Activated T-cell treated with anti-CD3 and anti-CD28 coated beads, Interleukin-2, amount 50 U/mL, for 72 hours (primary cell): ENCODE measurements around the gene SORT1. TPM values are rescaled to one million over a fixed set of nuclear protein-coding genes. Genes with fewer than 3 reads are reported as not detected.

ENCODE experiments used
- ATAC-seq, 2 donors: fragments of 150-1000 bp; cut with Tn5 transposase; replicated peaks in 1 of 2; 2 replicates each; pipeline ENCODE4 v1.10.0; 2021; ENCODE audit warnings: moderate library complexity in 2 of 2, mild to moderate bottlenecking in 1 of 2
- DNase-seq, 2 donors: peaks; one replicate each; pipeline ENCODE4 v3.0.0; 2021 to 2022; ENCODE audit warnings: mixed read lengths in 1 of 2
- H3K27ac Mint-ChIP-seq: one replicate; pipeline ENCODE4 v1.8.0; 2022; ENCODE audit warnings: mild to moderate bottlenecking, moderate library complexity, mixed read lengths
- H3K27me3 Mint-ChIP-seq: one replicate; pipeline ENCODE4 v1.8.0; 2022; ENCODE audit warnings: low read depth, mixed read lengths
- H3K36me3 Mint-ChIP-seq, 2 donors: one replicate each; pipeline ENCODE4 v1.8.0; 2022; ENCODE audit warnings: mixed read lengths in 2 of 2, mild to moderate bottlenecking in 1 of 2; ENCODE audit not compliant: insufficient read depth in 2 of 2
- H3K4me1 Mint-ChIP-seq: one replicate; pipeline ENCODE4 v1.8.0; 2022; ENCODE audit warnings: low read depth, mixed read lengths
- H3K4me3 Mint-ChIP-seq, 2 donors: one replicate each; pipeline ENCODE4 v1.8.0; 2022; ENCODE audit warnings: mild to moderate bottlenecking in 2 of 2, mixed read lengths in 2 of 2, moderate library complexity in 2 of 2
- H3K9me3 Mint-ChIP-seq, 2 donors: one replicate each; pipeline ENCODE4 v1.8.0; 2022; ENCODE audit warnings: mixed read lengths in 2 of 2
- total RNA-seq, 2 donors: library from RNA; stranded (reverse); gene quantifications; one replicate each; pipeline ENCODE4 v1.2.3, GENCODE V29; 2022

The SORT1 gene
- total RNA-seq, 2 donors from 2014 or later = 1.4 to 4.8 TPM

DNA sequence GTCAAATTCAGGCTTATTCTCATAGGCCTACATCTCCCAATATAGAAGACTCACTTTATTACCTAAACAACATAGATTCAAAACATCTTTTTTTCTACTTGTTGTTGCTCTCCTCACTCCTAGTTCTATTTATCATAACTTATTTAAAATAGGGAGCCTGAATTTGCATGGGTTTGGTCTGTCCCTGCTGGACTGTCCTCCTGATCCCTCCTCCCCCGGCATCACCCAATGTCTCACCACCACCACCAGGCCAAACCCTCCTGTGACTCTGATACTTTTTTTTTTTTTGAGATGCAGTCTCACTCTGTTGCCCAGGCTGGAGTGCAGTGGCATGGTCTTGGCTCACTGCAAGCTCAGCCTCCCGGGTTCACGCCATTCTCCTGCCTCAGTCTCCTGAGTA, 59.1 kb downstream of the SORT1 start:
- H3K4me1 Mint-ChIP-seq = no peaks in the 10 kb centered on the region
- no peak overlapping the region for H3K27ac Mint-ChIP-seq
- H3K27me3 Mint-ChIP-seq = no peaks in the 10 kb centered on the region
- ATAC-seq (no peak), DNase-seq (no peak)
- no peaks in the 10 kb centered on the region for H3K36me3 Mint-ChIP-seq
- H3K9me3 Mint-ChIP-seq = no peaks in the 10 kb centered on the region
- H3K4me3 Mint-ChIP-seq = no peak overlapping the region

GRCh38 chr1:109338091-109338490, 59.6 kb downstream of the SORT1 start:
- Mint-ChIP-seq H3K4me3 (no peak overlapping the region), H3K9me3 (no peaks in the 10 kb centered on the region), H3K27me3 (no peaks in the 10 kb centered on the region), H3K36me3 (no peaks in the 10 kb centered on the region), H3K27ac (no peak overlapping the region), H3K4me1 (no peaks in the 10 kb centered on the region)
- no peak for ATAC-seq
- no peak for DNase-seq

DNA sequence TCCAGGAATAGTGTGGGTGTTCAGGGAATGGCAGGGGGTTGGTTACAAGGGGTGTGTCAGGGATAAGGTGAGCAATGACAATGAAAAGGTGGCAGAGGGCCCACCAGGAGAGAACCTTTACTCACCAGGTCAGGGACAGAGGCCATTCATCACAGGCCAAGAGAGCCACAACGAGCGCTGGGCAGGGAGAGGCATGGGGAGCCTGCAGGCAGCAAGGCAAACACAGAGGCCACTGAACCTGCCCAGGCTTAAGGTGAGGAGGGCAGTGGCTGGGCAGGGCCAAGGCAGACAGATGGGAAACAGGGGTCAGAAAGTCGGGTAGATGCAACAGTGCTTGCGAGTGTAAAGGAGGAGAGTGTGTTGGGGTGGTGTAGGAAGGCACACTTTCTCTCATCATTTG, 62.6 kb downstream of the SORT1 start:
- Mint-ChIP-seq H3K27ac (no peak overlapping the region), H3K4me3 (no peak overlapping the region), H3K4me1 (no peaks in the 10 kb centered on the region), H3K9me3 (peaks cover 3 to 7% of the 10 kb centered on the region in 2 donors), H3K36me3 (peaks cover 5 to 13% of the 10 kb centered on the region in 2 donors), H3K27me3 (no peaks in the 10 kb centered on the region)
- no peak for ATAC-seq
- DNase-seq = no peak

GRCh38 chr1:109331113-109331512, 66.6 kb downstream of the SORT1 start:
- peaks cover 7 to 10% of the 10 kb centered on the region in 2 donors for H3K9me3 Mint-ChIP-seq
- DNase-seq = no peak
- H3K4me3 Mint-ChIP-seq = no peak overlapping the region
- no peaks in the 10 kb centered on the region for H3K4me1 Mint-ChIP-seq
- H3K27ac Mint-ChIP-seq = no peak overlapping the region
- ATAC-seq = no peak
- H3K36me3 Mint-ChIP-seq = peaks cover 8 to 18% of the 10 kb centered on the region in 2 donors
- no peaks in the 10 kb centered on the region for H3K27me3 Mint-ChIP-seq

GRCh38 chr1:109327285-109327684, 70.4 kb downstream of the SORT1 start:
- Mint-ChIP-seq H3K9me3 (peaks cover 7 to 10% of the 10 kb centered on the region in 2 donors), H3K4me3 (no peak overlapping the region), H3K27me3 (no peaks in the 10 kb centered on the region), H3K4me1 (no peaks in the 10 kb centered on the region), H3K27ac (no peak overlapping the region), H3K36me3 (peaks cover 8 to 16% of the 10 kb centered on the region in 2 donors)
- ATAC-seq (no peak), DNase-seq (no peak)

GRCh38 chr1:109322974-109323373, 74.7 kb downstream of the SORT1 start:
- H3K36me3 Mint-ChIP-seq = no peaks in the 10 kb centered on the region
- ATAC-seq (no peak), DNase-seq (no peak)
- no peak overlapping the region for H3K4me3 Mint-ChIP-seq
- no peaks in the 10 kb centered on the region for H3K27me3 Mint-ChIP-seq
- no peaks in the 10 kb centered on the region for H3K9me3 Mint-ChIP-seq
- H3K4me1 Mint-ChIP-seq = no peaks in the 10 kb centered on the region
- no peak overlapping the region for H3K27ac Mint-ChIP-seq

GRCh38 chr1:109319114-109319513, 78.6 kb downstream of the SORT1 start:
- DNase-seq (no peak), ATAC-seq (no peak)
- H3K27me3 Mint-ChIP-seq = no peaks in the 10 kb centered on the region
- no peak overlapping the region for H3K4me3 Mint-ChIP-seq
- no peaks in the 10 kb centered on the region for H3K36me3 Mint-ChIP-seq
- no peak overlapping the region for H3K27ac Mint-ChIP-seq
- H3K9me3 Mint-ChIP-seq = no peaks in the 10 kb centered on the region
- no peaks in the 10 kb centered on the region for H3K4me1 Mint-ChIP-seq

- Mint-ChIP-seq H3K4me1 (no peaks in the 10 kb centered on the region), H3K27me3 (no peaks in the 10 kb centered on the region), H3K4me3 (no peak overlapping the region), H3K9me3 (no peaks in the 10 kb centered on the region), H3K27ac (no peak overlapping the region), H3K36me3 (no peaks in the 10 kb centered on the region)
- ATAC-seq (no peak), DNase-seq (no peak)
These were observed 81.2 kb downstream of the SORT1 start for GRCh38 chr1:109316506-109316905.

- H3K27me3 Mint-ChIP-seq = no peaks in the 10 kb centered on the region
- H3K9me3 Mint-ChIP-seq = no peaks in the 10 kb centered on the region
- ATAC-seq = no peak
- no peaks in the 10 kb centered on the region for H3K36me3 Mint-ChIP-seq
- no peak for DNase-seq
- no peaks in the 10 kb centered on the region for H3K4me1 Mint-ChIP-seq
- H3K27ac Mint-ChIP-seq = no peak overlapping the region
- no peak overlapping the region for H3K4me3 Mint-ChIP-seq
These were observed 82.4 kb downstream of the SORT1 start for GRCh38 chr1:109315288-109315687.

DNA sequence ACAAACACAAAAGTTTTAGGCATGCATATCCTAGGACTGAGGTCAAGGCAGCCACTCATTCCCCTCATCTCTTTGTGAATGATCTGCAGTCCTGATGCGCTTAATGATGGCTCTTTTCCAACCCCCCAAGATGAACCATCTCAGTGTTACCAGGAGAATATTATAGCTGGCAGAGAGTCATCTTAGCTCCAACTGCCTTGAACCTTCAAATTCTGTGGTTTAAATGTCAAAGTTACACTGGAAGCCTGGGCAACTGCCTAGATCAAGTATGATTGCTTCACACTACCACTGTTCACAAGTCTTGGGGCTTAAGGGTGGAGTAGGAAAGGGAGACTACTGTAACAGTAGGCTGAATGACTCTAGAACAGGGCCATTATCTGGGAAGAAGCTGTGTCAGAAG, 82.9 kb downstream of the SORT1 start:
- DNase-seq = no peak
- no peak for ATAC-seq
- no peak overlapping the region for H3K4me3 Mint-ChIP-seq
- H3K4me1 Mint-ChIP-seq = no peaks in the 10 kb centered on the region
- no peak overlapping the region for H3K27ac Mint-ChIP-seq
- no peaks in the 10 kb centered on the region for H3K9me3 Mint-ChIP-seq
- no peaks in the 10 kb centered on the region for H3K27me3 Mint-ChIP-seq
- no peaks in the 10 kb centered on the region for H3K36me3 Mint-ChIP-seq

DNA sequence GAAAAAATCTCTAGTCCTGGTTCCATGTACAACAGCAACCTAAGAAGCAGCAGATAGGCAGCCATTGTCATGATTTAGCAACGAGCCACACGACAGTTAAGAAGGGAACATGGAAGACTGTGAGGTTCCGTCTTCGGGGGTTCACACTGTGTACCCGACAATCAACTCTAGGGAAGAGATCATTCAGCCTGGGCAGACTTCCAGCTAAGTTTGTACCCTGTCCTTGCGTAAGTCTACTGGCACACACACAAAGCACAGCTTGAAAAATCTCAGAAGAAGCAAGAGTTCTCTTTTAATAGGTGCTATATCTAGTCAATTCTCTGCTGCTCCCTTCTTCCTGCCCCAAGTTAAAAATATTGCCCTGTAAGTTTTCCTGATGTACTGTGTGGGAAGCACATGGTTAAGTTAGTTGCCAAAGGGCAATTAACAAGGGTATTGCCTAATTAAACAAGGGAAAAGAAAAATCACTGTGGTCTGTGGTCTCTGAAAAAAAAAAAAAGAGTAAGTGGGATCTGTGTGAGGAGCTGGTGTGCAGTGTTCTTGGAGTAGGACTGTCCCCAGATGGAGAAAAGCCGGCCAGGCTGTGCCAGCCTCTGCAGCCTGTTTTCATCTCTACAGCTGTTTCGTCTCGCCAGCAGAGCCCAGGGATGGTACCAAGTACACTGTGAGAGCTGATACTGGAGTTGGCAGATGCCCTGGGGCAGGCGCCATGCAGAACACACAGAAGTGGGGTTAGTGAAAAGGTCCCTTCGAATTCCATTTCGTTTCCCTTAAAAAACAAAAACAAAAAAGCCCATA, 84.5 kb downstream of the SORT1 start:
- Mint-ChIP-seq H3K9me3 (no peaks in the 10 kb centered on the region), H3K4me3 (no peak overlapping the region), H3K27ac (no peak overlapping the region), H3K27me3 (peaks cover 7% of the 10 kb centered on the region), H3K36me3 (no peaks in the 10 kb centered on the region), H3K4me1 (no peaks in the 10 kb centered on the region)
- no peak for DNase-seq
- no peak for ATAC-seq

DNA sequence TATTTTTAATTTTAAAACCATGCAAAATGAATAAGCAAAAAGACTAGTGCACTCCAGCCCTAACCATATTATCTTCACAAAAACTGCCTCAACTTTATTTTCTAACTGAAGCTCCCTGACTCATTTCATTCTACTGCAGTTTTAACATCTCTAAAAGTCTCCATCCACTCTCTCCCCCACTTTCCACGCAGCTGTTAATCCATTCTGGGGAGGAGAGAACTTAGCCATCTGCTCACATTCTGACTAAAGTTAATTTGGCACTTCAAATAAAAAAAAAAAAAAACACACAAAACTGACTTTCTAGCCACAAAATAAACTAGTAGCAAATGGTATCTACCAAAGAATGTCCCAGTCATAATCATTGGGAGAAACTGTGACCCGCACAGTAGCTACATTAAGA, 85.5 kb downstream of the SORT1 start:
- DNase-seq (no peak), ATAC-seq (no peak)
- Mint-ChIP-seq H3K27ac (no peak overlapping the region), H3K27me3 (peaks cover 7% of the 10 kb centered on the region), H3K4me3 (no peak overlapping the region), H3K9me3 (no peaks in the 10 kb centered on the region), H3K4me1 (no peaks in the 10 kb centered on the region), H3K36me3 (no peaks in the 10 kb centered on the region)

DNA sequence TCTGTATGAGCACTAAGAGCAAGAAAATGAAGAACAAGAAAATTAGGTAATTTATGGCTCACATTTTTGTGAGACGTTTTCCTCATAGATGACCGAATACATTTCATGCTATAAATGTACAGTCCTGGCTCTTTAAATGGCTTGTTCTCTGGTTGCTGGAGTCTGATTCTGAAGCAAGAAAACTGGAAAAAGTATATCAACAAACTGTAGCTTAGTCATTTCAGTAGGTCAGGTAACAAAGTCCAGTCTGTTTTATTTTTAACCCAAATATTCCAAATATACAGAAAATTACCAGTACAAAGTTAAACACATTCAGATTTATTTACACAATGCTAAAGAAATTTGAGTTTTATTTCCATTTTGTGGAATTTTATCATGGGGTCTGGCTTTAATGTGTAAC, 88.4 kb downstream of the SORT1 start:
- H3K27ac Mint-ChIP-seq = no peak overlapping the region
- H3K9me3 Mint-ChIP-seq = no peaks in the 10 kb centered on the region
- no peak for DNase-seq
- H3K4me3 Mint-ChIP-seq = no peak overlapping the region
- no peak for ATAC-seq
- H3K36me3 Mint-ChIP-seq = no peaks in the 10 kb centered on the region
- H3K27me3 Mint-ChIP-seq = peaks cover 7% of the 10 kb centered on the region
- no peaks in the 10 kb centered on the region for H3K4me1 Mint-ChIP-seq
